Activated CD8-positive, alpha-beta T cell treated with anti-CD3 and anti-CD28 coated beads, Interleukin-2, amount 10 ng/mL, durations not matched to agents 7 days and 5 days (primary cell): ENCODE data around the gene TMPRSS2. TPM values are rescaled to one million over a fixed set of nuclear protein-coding genes. Genes with fewer than 3 reads are reported as not detected.

ENCODE experiments used
- ATAC-seq: fragments of 150-1000 bp; cut with Tn5 transposase; one replicate; pipeline ENCODE4 v1.10.0; 2021; ENCODE audit warnings: moderate library complexity
- CTCF ChIA-PET: fragments of 350-600 bp; sonication (Branson Sonifier 250); formaldehyde crosslinking; loops from one replicate; lab custom pipeline; 2021; ENCODE audit warnings: antibody characterized with exemption; lab: Charles Lee
- POLR2A ChIA-PET: fragments of 350-600 bp; sonication (Branson Sonifier 250); formaldehyde crosslinking; loops from one replicate; lab custom pipeline; 2021; ENCODE audit warnings: antibody characterized with exemption; lab: Charles Lee
- DNase-seq: peaks from one replicate; pipeline ENCODE4 v3.0.0-alpha.2; 2020
- H3K27ac Mint-ChIP-seq: one replicate; pipeline ENCODE4 v1.8.0; 2021; ENCODE audit warnings: mild to moderate bottlenecking, mixed read lengths
- H3K27me3 Mint-ChIP-seq: one replicate; pipeline ENCODE4 v1.8.0; 2021; ENCODE audit warnings: low read depth, mixed read lengths
- H3K36me3 Mint-ChIP-seq: one replicate; pipeline ENCODE4 v1.8.0; 2021; ENCODE audit warnings: low read depth, mixed read lengths
- H3K4me1 Mint-ChIP-seq: one replicate; pipeline ENCODE4 v1.8.0; 2021; ENCODE audit warnings: low read depth, mixed read lengths
- H3K4me3 Mint-ChIP-seq: one replicate; pipeline ENCODE4 v1.8.0; 2021; ENCODE audit warnings: mild to moderate bottlenecking, mixed read lengths
- H3K9me3 Mint-ChIP-seq: one replicate; pipeline ENCODE4 v1.8.0; 2022; ENCODE audit warnings: mixed read lengths; ENCODE audit not compliant: insufficient read depth
- total RNA-seq, 2 experiments: library from RNA; stranded (reverse); gene quantifications; one replicate each; pipeline ENCODE4 v1.2.3, GENCODE V29; 2021

TMPRSS2 gene
- total RNA-seq, 2 experiments from 2014 or later = not detected

- ChIA-PET CTCF (no interaction called here), POLR2A (no interaction called here)
- no peak for ATAC-seq
- H3K27me3 Mint-ChIP-seq = peaks cover 30% of the 10 kb centered on the region
- H3K4me3 Mint-ChIP-seq = no peak overlapping the region
- H3K27ac Mint-ChIP-seq = no peak overlapping the region
- H3K9me3 Mint-ChIP-seq = no peaks in the 10 kb centered on the region
- no peak for DNase-seq
- peaks cover 22% of the 10 kb centered on the region for H3K4me1 Mint-ChIP-seq
- H3K36me3 Mint-ChIP-seq = no peaks in the 10 kb centered on the region
These were observed 29.4 kb downstream of the TMPRSS2 start for GRCh38 chr21:41478319-41479177.

GRCh38 chr21:41477641-41478318 lies 30.2 kb downstream of the TMPRSS2 start:
- Mint-ChIP-seq H3K27ac (no peak overlapping the region), H3K4me3 (no peak overlapping the region), H3K36me3 (no peaks in the 10 kb centered on the region), H3K9me3 (no peaks in the 10 kb centered on the region), H3K4me1 (peaks cover 22% of the 10 kb centered on the region), H3K27me3 (peaks cover 28% of the 10 kb centered on the region)
- ChIA-PET CTCF (no interaction called here), POLR2A (no interaction called here)
- ATAC-seq (peak; percentile 62), DNase-seq (peak; percentile 28)

GRCh38 chr21:41475714-41476420 lies 32.1 kb downstream of the TMPRSS2 start:
- peak; percentile 20 for ATAC-seq
- no peaks in the 10 kb centered on the region for H3K36me3 Mint-ChIP-seq
- peaks cover 22% of the 10 kb centered on the region for H3K4me1 Mint-ChIP-seq
- H3K27ac Mint-ChIP-seq = no peak overlapping the region
- peaks cover 21% of the 10 kb centered on the region for H3K27me3 Mint-ChIP-seq
- CTCF ChIA-PET = no interaction called here
- no peaks in the 10 kb centered on the region for H3K9me3 Mint-ChIP-seq
- H3K4me3 Mint-ChIP-seq = no peak overlapping the region
- POLR2A ChIA-PET = no interaction called here
- DNase-seq = no peak

GRCh38 chr21:41472753-41473548 lies 35.0 kb downstream of the TMPRSS2 start:
- ChIA-PET CTCF (no interaction called here), POLR2A (no interaction called here)
- Mint-ChIP-seq H3K36me3 (no peaks in the 10 kb centered on the region), H3K4me3 (no peak overlapping the region), H3K4me1 (peaks cover 25% of the 10 kb centered on the region), H3K27me3 (peaks cover 23% of the 10 kb centered on the region), H3K9me3 (no peaks in the 10 kb centered on the region), H3K27ac (no peak overlapping the region)
- DNase-seq (no peak), ATAC-seq (no peak)

- DNase-seq (no peak), ATAC-seq (peak; percentile 51)
- POLR2A ChIA-PET = no interaction called here
- CTCF ChIA-PET = no interaction called here
- Mint-ChIP-seq H3K4me3 (no peak overlapping the region), H3K27me3 (peaks cover 16% of the 10 kb centered on the region), H3K4me1 (peaks cover 10% of the 10 kb centered on the region), H3K9me3 (no peaks in the 10 kb centered on the region), H3K27ac (no peak overlapping the region), H3K36me3 (no peaks in the 10 kb centered on the region)
These were observed 37.9 kb downstream of the TMPRSS2 start for GRCh38 chr21:41470054-41470453.

GRCh38 chr21:41466024-41466820 lies 41.7 kb downstream of the TMPRSS2 start:
- H3K9me3 Mint-ChIP-seq = no peaks in the 10 kb centered on the region
- no peak for DNase-seq
- no peak overlapping the region for H3K27ac Mint-ChIP-seq
- no peak for ATAC-seq
- peaks cover 32% of the 10 kb centered on the region for H3K36me3 Mint-ChIP-seq
- peaks cover 16% of the 10 kb centered on the region for H3K4me1 Mint-ChIP-seq
- H3K4me3 Mint-ChIP-seq = no peak overlapping the region
- H3K27me3 Mint-ChIP-seq = peaks cover 13% of the 10 kb centered on the region
- POLR2A ChIA-PET = interaction anchor here (0.6 kb wide), 1 partner anchor 183 kb away, joined by 4 read pairs; no protein-coding TSS in a partner anchor
- CTCF ChIA-PET = interaction anchor here (1.3 to 1.5 kb wide), 2 partner anchors 183 kb away, joined by 5 to 6 read pairs; no protein-coding TSS in a partner anchor

GRCh38 chr21:41465176-41465781 lies 42.7 kb downstream of the TMPRSS2 start:
- ChIA-PET CTCF (interaction anchor here (1.3 kb wide), 2 partner anchors 182 kb away, joined by 3 to 6 read pairs; no protein-coding TSS in a partner anchor), POLR2A (interaction anchor here (0.6 kb wide), 1 partner anchor 182 kb away, joined by 4 read pairs; no protein-coding TSS in a partner anchor)
- Mint-ChIP-seq H3K4me1 (peaks cover 20% of the 10 kb centered on the region), H3K4me3 (no peak overlapping the region), H3K36me3 (peaks cover 38% of the 10 kb centered on the region), H3K27ac (no peak overlapping the region), H3K9me3 (no peaks in the 10 kb centered on the region), H3K27me3 (peaks cover 10% of the 10 kb centered on the region)
- ATAC-seq (no peak), DNase-seq (no peak)

- ATAC-seq (peak; percentile 64), DNase-seq (peak; percentile 67)
- H3K9me3 Mint-ChIP-seq = no peaks in the 10 kb centered on the region
- ChIA-PET POLR2A (interaction anchor here (0.9 to 1.3 kb wide), 3 partner anchors 21 to 98 kb away, joined by 3 read pairs; partner anchors contain the start of gene MX1), CTCF (interaction anchor here (0.7 to 3.0 kb wide), 3 partner anchors 11 to 178 kb away, joined by 3 to 32 read pairs (median 3); no protein-coding TSS in a partner anchor)
- H3K27ac Mint-ChIP-seq = peak overlapping the region; percentile 31
- H3K36me3 Mint-ChIP-seq = peaks cover 80% of the 10 kb centered on the region
- H3K4me3 Mint-ChIP-seq = no peak overlapping the region
- no peaks in the 10 kb centered on the region for H3K27me3 Mint-ChIP-seq
- H3K4me1 Mint-ChIP-seq = peaks cover 32% of the 10 kb centered on the region
These were observed 47.1 kb downstream of the TMPRSS2 start for GRCh38 chr21:41460578-41461527.

- peak; percentile 33 for ATAC-seq
- Mint-ChIP-seq H3K4me3 (no peak overlapping the region), H3K36me3 (peaks cover 88% of the 10 kb centered on the region), H3K27me3 (no peaks in the 10 kb centered on the region), H3K27ac (peak overlapping the region; percentile 31), H3K4me1 (peaks cover 37% of the 10 kb centered on the region), H3K9me3 (no peaks in the 10 kb centered on the region)
- POLR2A ChIA-PET = interaction anchor here (0.7 to 1.3 kb wide), 4 partner anchors 22 to 97 kb away, joined by 3 read pairs; partner anchors contain the start of gene MX1
- no peak for DNase-seq
- CTCF ChIA-PET = interaction anchor here (0.7 to 3.0 kb wide), 3 partner anchors 10 to 177 kb away, joined by 3 to 32 read pairs (median 3); no protein-coding TSS in a partner anchor
These were observed 47.9 kb downstream of the TMPRSS2 start for GRCh38 chr21:41459884-41460534.
